H1 (cell line): ENCODE data around the gene KLK12. TPM values are rescaled to one million over a fixed set of nuclear protein-coding genes. Genes with fewer than 3 reads are reported as not detected.

ENCODE experiments used
- CTCF ChIA-PET: fragments of 300-600 bp; sonication (Branson Sonifier 250); formaldehyde crosslinking; loops from one replicate; lab custom pipeline; 2021; ENCODE audit not compliant: partially characterized antibody; lab: Charles Lee
- POLR2A ChIA-PET: fragments of 300-600 bp; sonication (Branson Sonifier 250); formaldehyde crosslinking; loops from one replicate; lab custom pipeline; 2021; ENCODE audit warnings: inconsistent platforms; ENCODE audit not compliant: partially characterized antibody; lab: Charles Lee
- DNase-seq, 2 experiments: peaks; one replicate each; pipeline versions ENCODE4 v3.0.0 to v3.0.0-alpha.2; 2010 to 2022; ENCODE audit warnings: low spot score in 2 of 2, low read depth in 1 of 2, mixed read lengths in 1 of 2
- FAIRE-seq: peaks from 2 replicates; lab custom pipeline; 2011; peaks lifted over from hg19 to GRCh38; lab: Jason Lieb, UNC
- H2AFZ ChIP-seq: 2 replicates; pipeline ENCODE4 v1.8.1; 2012; ENCODE audit warnings: low read length, inconsistent platforms
- H2AK5ac ChIP-seq: 2 replicates; pipeline ENCODE4 v1.6.1; 2013; ENCODE audit warnings: low read depth, low read length
- H2BK120ac ChIP-seq: replicated peaks from 2 replicates; pipeline ENCODE3; 2013; ENCODE audit warnings: low read depth, low read length, inconsistent platforms
- H2BK12ac ChIP-seq: 2 replicates; pipeline ENCODE4 v1.6.1; 2013; ENCODE audit warnings: low read depth, low read length
- H2BK15ac ChIP-seq: 2 replicates; pipeline ENCODE4 v1.6.1; 2013; ENCODE audit warnings: low read length
- H2BK20ac ChIP-seq: 2 replicates; pipeline ENCODE4 v1.6.1; 2013; ENCODE audit warnings: low read length
- H2BK5ac ChIP-seq: 2 replicates; pipeline ENCODE4 v1.6.1; 2013; ENCODE audit warnings: low read depth, low read length
- H3K14ac ChIP-seq: 2 replicates; pipeline ENCODE4 v1.6.1; 2013; ENCODE audit warnings: inconsistent platforms; ENCODE audit not compliant: insufficient read length
- H3K18ac ChIP-seq: 2 replicates; pipeline ENCODE4 v1.6.1; 2013; ENCODE audit warnings: low read length; ENCODE audit errors: extremely low read depth
- H3K23ac ChIP-seq: 2 replicates; pipeline ENCODE4 v1.6.1; 2013; ENCODE audit warnings: inconsistent platforms; ENCODE audit not compliant: insufficient read length
- H3K23me2 ChIP-seq: 2 replicates; pipeline ENCODE4 v1.6.1; 2013; ENCODE audit warnings: low read depth, low read length
- H3K27ac ChIP-seq: 2 replicates; pipeline ENCODE4 v1.6.1; 2011; ENCODE audit warnings: low read depth, low read length, inconsistent platforms
- H3K27me3 ChIP-seq, 4 experiments: replicated peaks in 1 of 4; 1 replicate in 1 of 4; 2 replicates in 3 of 4; pipeline versions ENCODE4 v1.6.1 to v1.8.1; 2011 to 2013; ENCODE audit warnings: low read length in 3 of 4, mild to moderate bottlenecking in 3 of 4, inconsistent platforms in 2 of 4, mixed read lengths in 2 of 4, moderate library complexity in 1 of 4; ENCODE audit not compliant: control insufficient read depth in 3 of 4, insufficient read depth in 3 of 4; ENCODE audit errors: extremely low read depth in 1 of 4
- H3K36me3 ChIP-seq, 4 experiments: 2 replicates each; pipeline versions ENCODE4 v1.6.1 to v1.8.1; 2011 to 2013; ENCODE audit warnings: mild to moderate bottlenecking in 4 of 4, low read length in 3 of 4, moderate library complexity in 2 of 4, control low read depth in 1 of 4, inconsistent platforms in 1 of 4; ENCODE audit not compliant: insufficient read depth in 4 of 4, control insufficient read depth in 2 of 4
- H3K4ac ChIP-seq: replicated peaks from 2 replicates; pipeline ENCODE3; 2013; ENCODE audit warnings: low read length, low read depth, mixed read lengths, inconsistent platforms; ENCODE audit not compliant: insufficient read length
- H3K4me1 ChIP-seq, 4 experiments: replicated peaks in 1 of 4; 1 replicate in 1 of 4; 2 replicates in 3 of 4; pipeline versions ENCODE4 v1.6.1 to v1.8.1; 2011 to 2013; ENCODE audit warnings: low read length in 3 of 4, inconsistent platforms in 2 of 4, mixed read lengths in 1 of 4; ENCODE audit not compliant: insufficient read depth in 4 of 4, control insufficient read depth in 3 of 4
- H3K4me2 ChIP-seq, 2 experiments: 2 replicates each; pipeline versions ENCODE4 v1.6.1 to v1.8.1; 2011 to 2013; ENCODE audit warnings: low read depth in 2 of 2, low read length in 2 of 2, control low read depth in 1 of 2, inconsistent platforms in 1 of 2, mild to moderate bottlenecking in 1 of 2; ENCODE audit not compliant: insufficient read depth in 1 of 2
- H3K4me3 ChIP-seq, 4 experiments: fragments of 200-600, 300-600 bp in 1 of 4; sonication (generic), shearing (Covaris generic), sonication (Bioruptor Twin) in 1 of 4; 2 replicates each; pipeline versions ENCODE4 v1.5.1 to v1.8.1; 2011 to 2016; ENCODE audit warnings: low read length in 4 of 4, low read depth in 3 of 4, control low read depth in 2 of 4, inconsistent platforms in 2 of 4, mild to moderate bottlenecking in 2 of 4, mixed read lengths in 1 of 4, moderate library complexity in 1 of 4; ENCODE audit not compliant: insufficient read depth in 2 of 4; ENCODE audit errors: extremely low read depth in 1 of 4
- H3K56ac ChIP-seq: replicated peaks from 2 replicates; pipeline ENCODE3; 2013; ENCODE audit warnings: low read depth, mild to moderate bottlenecking, mixed read lengths, low read length, inconsistent platforms; ENCODE audit not compliant: insufficient read length
- H3K79me1 ChIP-seq: 2 replicates; pipeline ENCODE4 v1.6.1; 2013; ENCODE audit warnings: low read depth, low read length, control low read depth
- H3K79me2 ChIP-seq, 2 experiments: 2 replicates each; pipeline versions ENCODE4 v1.6.1 to v1.8.1; 2012 to 2013; ENCODE audit warnings: low read length in 2 of 2, mild to moderate bottlenecking in 2 of 2, inconsistent platforms in 1 of 2; ENCODE audit not compliant: insufficient read depth in 2 of 2, control insufficient read depth in 1 of 2
- H3K9ac ChIP-seq, 4 experiments: replicated peaks in 1 of 4; 1 replicate in 1 of 4; 2 replicates in 3 of 4; pipeline versions ENCODE4 v1.6.1 to v1.8.1; 2011 to 2013; ENCODE audit warnings: low read depth in 3 of 4, low read length in 3 of 4, control low read depth in 2 of 4, mild to moderate bottlenecking in 2 of 4, moderate library complexity in 2 of 4, inconsistent platforms in 1 of 4; ENCODE audit errors: extremely low read depth in 1 of 4
- H3K9me3 ChIP-seq, 2 experiments: 2 replicates each; pipeline versions ENCODE4 v1.6.1 to v1.8.1; 2012 to 2013; ENCODE audit warnings: mild to moderate bottlenecking in 2 of 2, moderate library complexity in 2 of 2, control low read depth in 1 of 2, inconsistent platforms in 1 of 2, low read depth in 1 of 2, low read length in 1 of 2, mixed read lengths in 1 of 2; ENCODE audit not compliant: insufficient read depth in 2 of 2
- H4K20me1 ChIP-seq, 2 experiments: replicated peaks in 1 of 2; 2 replicates each; pipeline versions ENCODE3 to v1.8.1; 2011 to 2013; ENCODE audit warnings: inconsistent platforms in 2 of 2, low read length in 2 of 2, mild to moderate bottlenecking in 1 of 2; ENCODE audit not compliant: insufficient read depth in 2 of 2, control insufficient read depth in 1 of 2
- H4K5ac ChIP-seq: 2 replicates; pipeline ENCODE4 v1.6.1; 2013; ENCODE audit warnings: low read length, low read depth, mixed read lengths, inconsistent platforms; ENCODE audit not compliant: insufficient read length
- H4K8ac ChIP-seq: 2 replicates; pipeline ENCODE4 v1.8.0; 2013; ENCODE audit warnings: mild to moderate bottlenecking, moderate library complexity, low read length, inconsistent platforms; ENCODE audit not compliant: insufficient read depth; ENCODE audit errors: extremely low read depth
- H4K91ac ChIP-seq: replicated peaks from 2 replicates; pipeline ENCODE3; 2013; ENCODE audit warnings: low read length, mixed read lengths, inconsistent platforms; ENCODE audit not compliant: insufficient read length
- BACH1 ChIP-seq: IDR thresholded peaks from 2 replicates; pipeline ENCODE4 v1.6.1; 2012; ENCODE audit warnings: low read length, improper control_type of control experiment
- CBX5 ChIP-seq: fragments of 300-800, 300-1000 bp; sonication (generic); IDR thresholded peaks from 2 replicates; pipeline ENCODE4 v1.7.1; 2016; ENCODE audit warnings: antibody characterized with exemption, low read length, low read depth
- CTCF ChIP-seq, 3 experiments: IDR thresholded peaks; 1 replicate in 2 of 3; 2 replicates in 1 of 3; pipeline versions ENCODE4 v1.5.1 to v1.6.1; 2011; ENCODE audit warnings: low read length in 3 of 3, mild to moderate bottlenecking in 3 of 3, inconsistent platforms in 2 of 3, low read depth in 1 of 3, moderate library complexity in 1 of 3; ENCODE audit not compliant: insufficient read depth in 1 of 3; ENCODE audit errors: control extremely low read depth in 1 of 3
- GTF2F1 ChIP-seq: IDR thresholded peaks from 2 replicates; pipeline ENCODE4 v1.6.1; 2012; ENCODE audit warnings: low read depth, low read length, improper control_type of control experiment, borderline replicate concordance
- WGBS, 2 experiments: shearing (Covaris generic) in 1 of 2; methylation state at CpG; one replicate each; pipeline versions ENCODE4 v1.1.6 to v1.1.7; 2013 to 2015; ENCODE audit warnings: low lambda C conversion rate in 2 of 2, mixed read lengths in 2 of 2, inconsistent platforms in 1 of 2, low coverage in 1 of 2, missing lambda C conversion rate in 1 of 2; ENCODE audit not compliant: insufficient replicate concordance in 2 of 2, insufficient coverage in 1 of 2, insufficient read length in 1 of 2; ENCODE audit errors: extremely low coverage in 1 of 2, missing lambda C conversion rate in 1 of 2; 5-methylcytosine and 5-hydroxymethylcytosine counted together
- polyA plus RNA-seq, 7 experiments: library from polyadenylated mRNA; depleted of rRNA in 3 of 7; stranded (reverse) in 5 of 7; unstranded in 2 of 7; fragments of >200 nt in 5 of 7; fragments of 200-250 nt in 2 of 7; gene quantifications; 1 replicate in 5 of 7; 2 replicates in 1 of 7; 4 replicates in 1 of 7; pipeline versions ENCODE4 v1.2.1 to v1.2.3, GENCODE V29; 2011 to 2013; ENCODE audit warnings: missing spikeins in 2 of 7, mixed read lengths in 2 of 7
- total RNA-seq: library from RNA; stranded (reverse); fragmentation: NEBNext Ultra II Directional; extraction: Animal tissue kit (Norgen Biotek cat#: 25700); gene quantifications from 2 replicates; pipeline ENCODE4 v1.2.1, GENCODE V29; 2021
- TF ChIP-seq, protein P1 (sequence below): IDR thresholded peaks from 2 replicates; pipeline ENCODE4 v1.6.1; 2012; ENCODE audit warnings: inconsistent platforms

Gene KLK12
- total and polyA plus RNA-seq, 2 of the 8 experiments (the other 6 are each of a cell fraction or from before 2014, with no cell fraction given): 0.24 TPM; not detected in 1

DNA sequence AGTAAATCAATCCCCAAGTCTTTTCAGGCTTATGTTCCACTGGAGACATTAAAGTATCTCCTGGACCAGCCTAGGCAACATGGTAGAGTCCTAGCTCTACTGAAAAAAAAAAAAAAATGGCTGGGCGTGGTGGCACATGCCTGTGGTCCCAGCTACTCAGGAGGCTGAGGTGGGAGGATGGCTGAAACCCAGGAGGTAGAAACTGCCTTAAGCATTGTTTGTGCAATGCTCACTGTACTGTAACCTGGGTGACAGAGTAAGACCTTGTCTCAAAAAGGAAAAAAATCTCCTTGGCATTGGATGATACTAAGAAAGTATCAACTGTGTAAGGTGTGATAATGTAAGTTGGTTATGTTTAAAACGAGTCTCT lies 42.2 kb downstream of the KLK12 start:
- H3K4me2 ChIP-seq: no peak overlapping the region
- H3K4me3 ChIP-seq: no peak overlapping the region
- DNase-seq (no peak), FAIRE-seq (no peak)
- no peak overlapping the region for H3K4ac ChIP-seq
- 81% methylated on average over 1 of the region's 2 CpGs; no CpG with 5 or more reads in 1 of the 2 experiments for WGBS, 2 experiments
- H3K9ac ChIP-seq: no peak overlapping the region
- no peaks in the 10 kb centered on the region for H4K20me1 ChIP-seq
- H2AK5ac ChIP-seq: no peak overlapping the region
- no peak overlapping the region for H3K14ac ChIP-seq
- no peak overlapping the region for H2BK20ac ChIP-seq
- H2BK120ac ChIP-seq: no peak overlapping the region
- H4K5ac ChIP-seq: no peak overlapping the region
- TF ChIP-seq CTCF (IDR thresholded peaks at IDR 0.05; ENCODE audit: control extremely low read depth in 1 of 3, insufficient read depth in 1 of 3, low read depth in 1 of 3, low read length in 3 of 3) (no peak), GTF2F1 (no peak), BACH1 (no peak), CBX5 (no peak)
- TF ChIP-seq, protein P1, sequence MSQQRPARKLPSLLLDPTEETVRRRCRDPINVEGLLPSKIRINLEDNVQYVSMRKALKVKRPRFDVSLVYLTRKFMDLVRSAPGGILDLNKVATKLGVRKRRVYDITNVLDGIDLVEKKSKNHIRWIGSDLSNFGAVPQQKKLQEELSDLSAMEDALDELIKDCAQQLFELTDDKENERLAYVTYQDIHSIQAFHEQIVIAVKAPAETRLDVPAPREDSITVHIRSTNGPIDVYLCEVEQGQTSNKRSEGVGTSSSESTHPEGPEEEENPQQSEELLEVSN: no peak
- no peak overlapping the region for H2BK5ac ChIP-seq
- no peak overlapping the region for H2BK12ac ChIP-seq
- no peak overlapping the region for H4K91ac ChIP-seq
- no peaks in the 10 kb centered on the region for H3K79me2 ChIP-seq
- no peak overlapping the region for H3K18ac ChIP-seq
- ChIA-PET POLR2A (no interaction called here), CTCF (interaction anchor here (0.6 to 1.4 kb wide), 7 partner anchors 10 to 1220 kb away, joined by 3 to 4 read pairs (median 3); no protein-coding TSS in a partner anchor)
- H3K79me1 ChIP-seq: no peaks in the 10 kb centered on the region
- H3K27ac ChIP-seq: no peak overlapping the region
- no peak overlapping the region for H3K23ac ChIP-seq
- no peaks in the 10 kb centered on the region for H3K36me3 ChIP-seq
- H3K9me3 ChIP-seq: no peaks in the 10 kb centered on the region
- H2AFZ ChIP-seq: no peak overlapping the region
- peaks cover 0 to 2% (median 0%) of the 10 kb centered on the region in 4 experiments; a peak in 1 of 7 replicates for H3K4me1 ChIP-seq
- H3K27me3 ChIP-seq: no peaks in the 10 kb centered on the region
- no peak overlapping the region for H4K8ac ChIP-seq
- H2BK15ac ChIP-seq: no peak overlapping the region
- peaks cover 2% of the 10 kb centered on the region; the same call in 1 of the 2 replicates for H3K23me2 ChIP-seq
- no peak overlapping the region for H3K56ac ChIP-seq
